Measurements from ENCODE around the gene ATP5MC2. TPM values are rescaled to one million over a fixed set of nuclear protein-coding genes. Genes with fewer than 3 reads are reported as not detected.

The ATP5MC2 gene
- total and polyA plus RNA-seq, 7 donors = 409 to 828 (median 548) TPM

DNA sequence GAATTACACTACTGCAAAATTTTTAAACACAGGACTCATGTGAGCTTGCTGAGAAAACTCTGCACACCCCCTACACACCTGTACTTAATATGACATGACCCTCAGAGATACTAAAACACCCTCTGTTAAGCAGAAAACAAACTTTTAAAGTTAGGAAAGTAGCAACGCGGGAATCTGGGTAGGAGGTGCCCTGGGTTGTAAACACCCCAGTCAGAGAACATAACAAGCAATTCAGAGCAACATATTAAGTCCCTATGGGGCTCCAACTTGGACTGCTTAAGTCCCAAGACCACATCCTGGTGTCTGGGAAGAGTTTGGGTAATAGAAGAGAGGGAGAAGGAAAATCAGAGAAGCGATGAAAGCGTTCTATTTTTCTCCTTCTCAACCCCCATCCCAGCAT is 50.9 kb downstream of the ATP5MC2 start:
- no peak for DNase-seq
- WGBS, 2 donors = 15 to 36% methylated on average over 4 of the region's 4 CpGs
- peaks cover 0 to 39% (median 32%) of the 10 kb centered on the region in 4 donors for H3K4me1 ChIP-seq

GRCh38 chr12:53624458-53624857 is 51.4 kb downstream of the ATP5MC2 start:
- peak overlapping the region; percentile 89 to 93 (median 90) for H3K27ac ChIP-seq
- intact Hi-C loops (cut with DNase I) = no loop called here
- 10 to 47% methylated on average over 3 of the region's 3 CpGs for WGBS, 2 donors
- H3K4me1 ChIP-seq = peaks cover 0 to 42% (median 32%) of the 10 kb centered on the region in 4 donors
- no peaks in the 10 kb centered on the region for H3K36me3 ChIP-seq
- no peaks in the 10 kb centered on the region for H3K9me3 ChIP-seq
- no peaks in the 10 kb centered on the region for H3K27me3 ChIP-seq
- no peak for DNase-seq
- TF ChIP-seq POLR2A (IDR thresholded peaks at IDR 0.05) (no peak), EP300 (IDR thresholded peaks at IDR 0.05) (no peak), POLR2AphosphoS5 (IDR thresholded peaks at IDR 0.05) (no peak), CTCF (IDR thresholded peaks at IDR 0.05) (no peak)
- H3K4me3 ChIP-seq = peak overlapping the region; percentile 59 to 70 (median 67)

More for the DNA sequence above, 50.9 kb downstream of the ATP5MC2 start:
- no peaks in the 10 kb centered on the region for H3K27me3 ChIP-seq
- H3K36me3 ChIP-seq = no peaks in the 10 kb centered on the region
- H3K4me3 ChIP-seq = peak overlapping the region; percentile 59 to 70 (median 67)
- TF ChIP-seq CTCF (IDR thresholded peaks at IDR 0.05) = no peak
- TF ChIP-seq POLR2A (IDR thresholded peaks at IDR 0.05) = no peak
- no peak for TF ChIP-seq POLR2AphosphoS5 (IDR thresholded peaks at IDR 0.05)
- no peak for TF ChIP-seq EP300 (IDR thresholded peaks at IDR 0.05)
- H3K9me3 ChIP-seq = no peaks in the 10 kb centered on the region
- peak overlapping the region; percentile 89 to 93 (median 90) for H3K27ac ChIP-seq
- intact Hi-C loops (cut with DNase I) = no loop called here

DNA sequence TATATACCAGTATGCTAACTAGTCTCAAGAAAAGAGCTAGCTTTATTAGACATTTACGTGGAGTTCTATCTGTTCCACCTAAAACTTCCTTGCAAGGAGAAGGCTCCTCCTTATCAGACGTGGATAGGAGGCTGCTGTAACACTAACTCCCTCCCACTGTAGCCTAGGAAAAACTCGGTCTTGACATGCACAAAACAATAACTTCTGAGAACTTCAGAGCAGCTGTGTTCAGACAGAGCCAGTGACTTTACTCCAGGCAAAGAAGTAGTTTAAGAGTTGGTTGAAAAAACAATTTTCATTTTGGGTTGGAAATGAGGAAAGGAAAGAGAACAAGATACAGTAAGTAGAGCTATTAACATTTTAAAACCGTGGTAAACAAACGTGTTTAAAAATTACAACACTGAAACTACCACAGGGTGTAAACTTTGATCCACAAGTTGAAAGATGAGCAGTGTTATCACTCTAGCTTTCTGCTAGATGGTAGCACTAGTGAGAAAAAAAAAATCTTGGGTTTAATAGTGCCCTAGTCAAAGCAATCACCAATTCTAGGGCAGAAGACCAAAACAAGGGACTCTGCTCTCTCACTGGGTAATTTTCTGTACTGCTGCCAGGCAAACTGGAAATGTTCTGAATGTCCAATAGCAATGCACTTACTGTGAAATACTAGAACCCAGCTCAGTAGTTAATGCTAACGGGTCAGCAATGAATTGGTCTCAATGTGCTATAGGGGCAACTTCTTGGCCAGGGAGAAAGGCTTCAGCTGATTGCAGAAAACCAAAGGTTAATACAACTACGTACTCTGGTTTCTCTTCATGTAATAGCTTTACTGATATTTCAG is 52.1 kb downstream of the ATP5MC2 start:
- WGBS, 2 donors = 3 to 25% methylated on average over 7 of the region's 7 CpGs
- no peaks in the 10 kb centered on the region for H3K36me3 ChIP-seq
- DNase-seq = no peak
- peak overlapping the region; percentile 89 to 93 (median 90) for H3K27ac ChIP-seq
- intact Hi-C loops (cut with DNase I) = no loop called here
- TF ChIP-seq POLR2A (IDR thresholded peaks at IDR 0.05) (peak in 1 of 2 donors; percentile 22), EP300 (IDR thresholded peaks at IDR 0.05) (no peak), POLR2AphosphoS5 (IDR thresholded peaks at IDR 0.05) (peak in 3 of 4 donors; percentile 20 to 78 (median 68)), CTCF (IDR thresholded peaks at IDR 0.05) (no peak)
- H3K4me3 ChIP-seq = peak overlapping the region; percentile 59 to 70 (median 67)
- peaks cover 0 to 47% (median 38%) of the 10 kb centered on the region in 4 donors for H3K4me1 ChIP-seq
- H3K9me3 ChIP-seq = no peaks in the 10 kb centered on the region
- H3K27me3 ChIP-seq = no peaks in the 10 kb centered on the region

GRCh38 chr12:53622724-53623123 is 53.2 kb downstream of the ATP5MC2 start:
- 93 to 95% methylated on average over 5 of the region's 5 CpGs for WGBS, 2 donors
- no peak for TF ChIP-seq POLR2AphosphoS5 (IDR thresholded peaks at IDR 0.05)
- TF ChIP-seq POLR2A (IDR thresholded peaks at IDR 0.05) = no peak
- TF ChIP-seq CTCF (IDR thresholded peaks at IDR 0.05) = no peak
- no peak for TF ChIP-seq EP300 (IDR thresholded peaks at IDR 0.05)
- no peaks in the 10 kb centered on the region for H3K36me3 ChIP-seq
- H3K4me3 ChIP-seq = no peak overlapping the region
- H3K4me1 ChIP-seq = peaks cover 0 to 57% (median 47%) of the 10 kb centered on the region in 4 donors
- peak overlapping the region in 3 of 4 donors; percentile 90 to 93 (median 91) for H3K27ac ChIP-seq
- no peaks in the 10 kb centered on the region for H3K27me3 ChIP-seq
- intact Hi-C loops (cut with DNase I) = no loop called here
- no peak for DNase-seq
- no peaks in the 10 kb centered on the region for H3K9me3 ChIP-seq

All from sigmoid colon (tissue), 7 donors.